Rectal smooth muscle tissue (tissue), 1 donor: ENCODE results near the gene NIPA2.
A peak's percentile ranks its signal among the peaks of the same experiment; 100 is the strongest.
"Not testable (repeated sequence)": the region's sequence is repeated elsewhere in the genome, so short reads cannot be mapped to it uniquely, and the experiment has no call there.

ENCODE experiments used
- H3K27ac ChIP-seq: one replicate; pipeline ENCODE4 v1.7.0; 2013; ENCODE audit warnings: low read depth, low read length, inconsistent platforms
- H3K27me3 ChIP-seq: one replicate; pipeline ENCODE4 v1.7.0; 2013; ENCODE audit warnings: low read length; ENCODE audit not compliant: control insufficient read depth, insufficient read depth
- H3K36me3 ChIP-seq: one replicate; pipeline ENCODE4 v1.7.0; 2013; ENCODE audit warnings: low read length; ENCODE audit not compliant: control insufficient read depth, insufficient read depth
- H3K4me1 ChIP-seq: one replicate; pipeline ENCODE4 v1.7.0; 2013; ENCODE audit warnings: low read length; ENCODE audit not compliant: control insufficient read depth, insufficient read depth
- H3K4me3 ChIP-seq: one replicate; pipeline ENCODE4 v1.7.0; 2013; ENCODE audit warnings: low read length
- H3K9ac ChIP-seq: one replicate; pipeline ENCODE4 v1.7.0; 2013; ENCODE audit warnings: low read length

Gene NIPA2

GRCh38 chr15:22838292-22839042 is at the start of gene NIPA2:
TSS of gene NIPA2 (plus strand) at chr15:22838666. CDS start at chr15:22851732, 13,066 bp downstream.
- Histone ChIP-seq H3K9ac (peak within 1 kb of the TSS; percentile 28), H3K27ac (peak within 1 kb of the TSS; percentile 89), H3K36me3 (no peaks in the 10 kb centered on the region), H3K4me1 (no peaks in the 10 kb centered on the region), H3K27me3 (no peaks in the 10 kb centered on the region), H3K4me3 (peak within 1 kb of the TSS; percentile 70)

DNA sequence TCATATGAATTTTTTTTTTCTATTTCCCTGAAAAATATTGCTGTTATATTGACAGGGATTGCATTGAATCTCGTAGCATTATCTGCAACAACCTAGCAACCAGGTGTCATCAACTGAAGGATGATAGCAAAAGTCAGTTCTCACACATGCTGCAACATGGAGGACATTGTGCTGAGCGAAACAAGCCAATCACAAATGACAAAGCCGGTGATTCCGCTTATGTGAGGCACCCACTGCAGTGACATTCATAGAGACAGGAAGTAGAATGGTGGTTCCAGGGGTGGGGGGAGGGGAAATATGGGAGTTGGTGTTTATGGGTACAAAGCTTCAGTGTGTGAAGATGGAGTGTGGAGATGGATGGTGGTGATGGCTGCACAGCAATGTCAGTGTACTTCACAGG is 44.4 kb upstream of the NIPA2 start:
- Histone ChIP-seq H3K4me1 (no peaks in the 10 kb centered on the region), H3K27ac (no peak overlapping the region), H3K36me3 (no peaks in the 10 kb centered on the region), H3K9ac (no peak overlapping the region), H3K27me3 (no peaks in the 10 kb centered on the region), H3K4me3 (no peak overlapping the region)

- H3K27me3 ChIP-seq, result no peaks in the 10 kb centered on the region
- H3K36me3 ChIP-seq, result no peaks in the 10 kb centered on the region
- no peaks in the 10 kb centered on the region for H3K4me1 ChIP-seq
- no peak overlapping the region for H3K4me3 ChIP-seq
- no peak overlapping the region for H3K27ac ChIP-seq
- H3K9ac ChIP-seq, result no peak overlapping the region
Observed at GRCh38 chr15:22794621-22795167, 43.8 kb upstream of the NIPA2 start.

- no peak overlapping the region for H3K9ac ChIP-seq
- H3K27ac ChIP-seq, result no peak overlapping the region
- H3K4me1 ChIP-seq, result no peaks in the 10 kb centered on the region
Observed at GRCh38 chr15:22795206-22796063, 43.0 kb upstream of the NIPA2 start.

DNA sequence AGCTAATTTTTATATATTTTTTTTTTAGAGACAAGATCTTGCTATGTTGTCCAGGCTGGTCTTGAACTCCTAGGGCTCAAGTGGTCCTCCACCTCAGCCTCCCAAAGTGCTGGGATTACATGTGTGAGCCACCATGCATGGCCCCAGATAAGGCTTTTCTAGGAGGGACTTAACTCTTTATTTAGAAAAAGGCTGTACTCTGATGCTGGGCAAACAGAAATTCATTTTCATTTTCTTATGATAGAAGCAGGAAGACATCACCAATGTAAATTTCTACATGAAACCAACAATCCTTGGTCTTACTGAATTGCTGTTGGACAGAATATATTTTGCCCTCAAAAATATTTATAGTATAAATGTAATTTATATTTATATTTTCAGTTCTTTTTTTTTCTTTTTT is 42.4 kb upstream of the NIPA2 start:
- H3K4me3 ChIP-seq, result no peak overlapping the region
- no peaks in the 10 kb centered on the region for H3K36me3 ChIP-seq
- H3K27me3 ChIP-seq, result no peaks in the 10 kb centered on the region
- H3K4me1 ChIP-seq, result no peaks in the 10 kb centered on the region
- H3K27ac ChIP-seq, result no peak overlapping the region
- no peak overlapping the region for H3K9ac ChIP-seq

More at GRCh38 chr15:22795206-22796063, 43.0 kb upstream of the NIPA2 start:
- H3K36me3 ChIP-seq, result no peaks in the 10 kb centered on the region
- H3K27me3 ChIP-seq, result no peaks in the 10 kb centered on the region
- no peak overlapping the region for H3K4me3 ChIP-seq

DNA sequence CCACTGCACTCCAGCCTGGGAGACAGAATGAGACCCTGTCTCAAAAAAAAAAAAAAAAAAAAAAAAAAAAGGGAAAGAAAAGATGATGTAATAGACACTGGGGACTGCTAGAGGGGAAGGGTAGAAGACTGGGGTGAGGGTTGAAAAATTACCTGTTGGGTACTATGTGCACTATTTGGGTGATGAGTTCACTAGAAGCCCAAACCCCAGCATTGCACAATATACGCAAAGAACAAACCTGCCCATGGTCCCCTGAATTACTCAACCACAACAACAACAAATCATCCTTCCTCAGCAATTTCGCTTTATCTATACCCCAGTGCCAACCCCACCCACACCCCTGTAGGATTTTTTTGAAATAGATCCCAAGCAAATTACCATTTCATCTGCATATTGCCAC is 38.6 kb upstream of the NIPA2 start:
- no peaks in the 10 kb centered on the region for H3K4me1 ChIP-seq
- no peak overlapping the region for H3K27ac ChIP-seq
- H3K36me3 ChIP-seq, result no peaks in the 10 kb centered on the region
- H3K27me3 ChIP-seq, result no peaks in the 10 kb centered on the region
- no peak overlapping the region for H3K9ac ChIP-seq
- H3K4me3 ChIP-seq, result no peak overlapping the region

DNA sequence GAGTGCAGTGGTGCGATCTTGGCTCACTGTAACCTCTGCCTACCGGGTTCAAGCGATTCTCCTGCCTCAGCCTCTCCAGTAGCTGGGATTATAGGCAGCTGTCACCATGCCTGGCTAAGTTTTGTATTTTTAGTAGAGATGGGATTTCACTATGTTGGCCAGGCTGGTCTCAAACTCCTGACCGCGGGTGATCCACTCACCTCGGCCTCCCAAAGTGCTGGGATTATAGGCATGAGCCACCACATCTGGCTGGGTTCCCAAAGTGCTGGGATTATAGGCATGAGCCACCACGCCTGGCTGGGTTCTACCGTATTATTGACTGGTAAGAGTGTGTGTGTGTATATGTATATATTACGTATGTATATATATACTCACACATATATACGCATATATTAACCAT is 35.5 kb upstream of the NIPA2 start:
- H3K27me3 ChIP-seq, H3K36me3 ChIP-seq, H3K4me3 ChIP-seq, H3K9ac ChIP-seq, H3K4me1 ChIP-seq, H3K27ac ChIP-seq: not testable (repeated sequence)

DNA sequence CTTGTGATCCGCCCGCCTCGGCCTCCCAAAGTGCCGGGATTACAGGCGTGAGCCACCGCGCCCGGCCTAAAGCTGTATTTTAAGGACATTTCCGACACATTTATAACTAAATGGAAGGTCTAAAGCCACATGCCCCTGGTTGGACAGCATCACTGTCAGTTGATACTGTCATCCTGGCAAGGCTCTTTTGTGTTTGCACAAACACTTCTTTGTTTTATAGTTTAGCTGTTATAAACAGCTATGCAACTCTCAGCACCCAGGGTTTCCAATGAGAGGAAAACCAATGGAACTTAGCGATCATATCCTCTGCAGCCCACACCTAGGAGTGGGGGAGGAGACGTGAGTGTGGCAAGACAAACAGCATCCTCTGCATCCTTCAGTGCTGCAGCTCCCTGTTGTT is 32.3 kb upstream of the NIPA2 start:
- Histone ChIP-seq H3K27me3 (no peaks in the 10 kb centered on the region), H3K9ac (no peak overlapping the region), H3K4me3 (no peak overlapping the region), H3K27ac (no peak overlapping the region), H3K4me1 (no peaks in the 10 kb centered on the region), H3K36me3 (no peaks in the 10 kb centered on the region)

DNA sequence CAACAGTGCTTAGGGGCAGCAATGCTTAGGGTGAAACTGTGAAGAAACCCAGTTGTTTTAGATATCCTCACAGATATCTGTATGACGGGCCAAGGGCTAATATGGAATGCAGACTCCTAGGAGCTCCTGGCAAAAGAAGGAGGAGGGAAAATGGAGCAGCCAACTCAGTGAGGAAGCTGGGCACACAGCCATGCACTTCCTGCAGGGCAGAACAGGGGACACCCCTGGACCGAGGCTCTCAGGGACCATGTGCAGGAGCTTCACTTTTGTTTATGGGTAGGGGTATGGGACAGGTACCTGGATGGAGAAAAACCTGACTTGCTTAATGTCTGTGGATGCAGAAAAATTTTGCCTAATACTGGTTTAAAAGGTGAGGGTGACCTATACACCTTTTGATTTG is 31.8 kb upstream of the NIPA2 start:
- no peak overlapping the region for H3K27ac ChIP-seq
- H3K36me3 ChIP-seq, result no peaks in the 10 kb centered on the region
- no peak overlapping the region for H3K9ac ChIP-seq
- no peaks in the 10 kb centered on the region for H3K4me1 ChIP-seq
- H3K27me3 ChIP-seq, result no peaks in the 10 kb centered on the region
- H3K4me3 ChIP-seq, result no peak overlapping the region

DNA sequence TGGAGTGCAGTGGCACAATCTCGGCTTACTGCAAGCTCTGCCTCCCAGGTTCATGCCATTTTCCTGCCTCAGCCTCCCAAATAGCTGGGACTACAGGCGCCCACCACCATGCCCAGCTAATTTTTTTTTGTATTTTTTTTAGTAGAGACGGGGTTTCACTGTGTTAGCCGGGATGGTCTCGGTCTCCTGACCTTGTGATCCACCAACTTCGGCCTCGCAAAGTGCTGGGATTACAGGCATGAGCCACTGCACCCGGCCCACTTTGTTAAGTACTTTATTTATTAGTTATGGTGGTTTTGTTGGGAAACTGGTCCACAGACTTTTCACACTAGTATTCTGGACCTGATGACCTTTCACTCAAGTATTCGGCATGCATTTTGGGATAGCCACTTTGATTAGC is 30.6 kb upstream of the NIPA2 start:
- H3K36me3 ChIP-seq, H3K27ac ChIP-seq, H3K27me3 ChIP-seq, H3K4me1 ChIP-seq, H3K9ac ChIP-seq, H3K4me3 ChIP-seq: not testable (repeated sequence)

- Histone ChIP-seq H3K27ac (no peak overlapping the region), H3K4me1 (no peaks in the 10 kb centered on the region), H3K9ac (no peak overlapping the region), H3K36me3 (no peaks in the 10 kb centered on the region), H3K27me3 (no peaks in the 10 kb centered on the region), H3K4me3 (no peak overlapping the region)
Observed at GRCh38 chr15:22808240-22808639, 30.2 kb upstream of the NIPA2 start.

DNA sequence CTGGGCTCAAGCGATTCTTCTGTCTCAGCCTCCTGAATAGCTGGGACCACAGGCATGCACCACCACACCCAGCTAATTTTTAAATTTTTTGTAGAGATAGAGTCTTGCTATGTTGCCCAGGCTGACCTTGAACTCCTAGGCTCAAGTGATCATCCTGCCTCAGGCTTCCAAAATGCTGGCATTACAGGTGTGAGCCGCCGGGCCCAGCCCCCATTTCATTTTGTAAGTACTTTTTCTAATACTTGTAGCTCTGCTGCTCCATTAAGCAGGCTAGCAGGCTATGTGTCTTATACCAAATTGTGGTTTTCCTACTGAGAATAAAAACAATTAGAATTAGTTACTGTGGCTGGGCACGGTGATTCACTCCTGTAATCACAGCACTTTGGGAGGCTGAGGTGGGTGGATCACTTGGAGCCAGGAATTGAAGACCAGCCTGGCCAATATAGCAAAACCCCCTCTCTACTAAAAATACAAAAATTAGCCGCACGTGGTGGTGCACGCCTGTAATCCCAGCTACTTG is 29.6 kb upstream of the NIPA2 start:
- Histone ChIP-seq H3K4me1 (no peaks in the 10 kb centered on the region), H3K9ac (no peak overlapping the region), H3K27ac (no peak overlapping the region)

More for the DNA sequence above, 29.6 kb upstream of the NIPA2 start:
- no peaks in the 10 kb centered on the region for H3K27me3 ChIP-seq
- H3K4me3 ChIP-seq, result no peak overlapping the region
- H3K36me3 ChIP-seq, result no peaks in the 10 kb centered on the region
